ENCODE data around the gene ZNF76. TPM values are rescaled to one million over a fixed set of nuclear protein-coding genes. Genes with fewer than 3 reads are reported as not detected.
A peak's percentile ranks its signal among the peaks of the same experiment; 100 is the strongest.

The ZNF76 gene
- total and polyA plus RNA-seq, 9 of the 15 experiments (the other 6 are each of a cell fraction or from before 2014, with no cell fraction given): 1.2 to 17.8 (median 10.7) TPM

DNA sequence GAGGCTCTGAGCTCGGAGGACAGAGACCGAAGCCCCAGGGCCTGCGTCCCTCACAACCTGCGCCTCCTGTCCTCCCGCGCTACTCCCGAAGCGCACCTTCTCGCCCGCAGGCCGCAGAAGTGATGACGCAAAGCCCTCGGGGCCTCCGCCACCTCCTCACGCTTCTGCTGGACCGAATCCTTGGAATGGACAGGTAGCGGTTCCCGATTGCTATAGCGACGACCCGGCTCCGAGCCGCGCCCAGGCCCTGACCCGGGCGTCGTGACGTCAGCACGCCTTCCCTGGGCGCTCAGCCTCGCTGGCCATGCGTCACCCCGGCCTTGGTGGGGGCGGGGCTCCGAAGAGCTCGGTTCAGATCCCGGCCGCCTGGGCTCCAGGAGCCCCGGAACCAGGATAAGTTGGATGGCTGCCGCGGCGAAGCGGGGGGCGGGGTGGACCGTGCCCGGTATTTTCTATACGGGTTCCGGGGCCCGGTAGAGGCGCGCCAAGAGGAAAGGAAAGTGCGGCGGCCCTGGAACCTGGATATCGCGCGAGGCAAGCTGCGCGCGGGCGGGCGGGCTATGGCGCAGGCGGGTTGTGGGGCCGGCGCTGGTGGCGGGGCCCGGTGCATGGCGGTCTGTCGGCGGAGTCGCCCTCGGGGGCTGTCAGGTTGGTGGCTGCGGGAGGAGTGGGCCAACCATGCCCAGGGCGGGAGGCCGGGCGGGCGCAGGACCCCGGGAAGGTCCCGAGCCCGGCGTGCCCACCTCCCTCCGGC, at the start of gene ZNF76 (continued):
- TF ChIP-seq ZC3H8 (IDR thresholded peaks at IDR 0.05) (no peak), POLR2B (IDR thresholded peaks at IDR 0.05; ENCODE audit: low read depth, partially characterized antibody) (no peak), RBFOX2 (IDR thresholded peaks at IDR 0.05; ENCODE audit: low read depth, low read length) (peak; percentile 94), GABPB1 (CRISPR knock-in tag; IDR thresholded peaks at IDR 0.05) (peak; percentile 88), ZBTB1 (CRISPR knock-in tag; IDR thresholded peaks at IDR 0.05; ENCODE audit: borderline replicate concordance, low read depth) (peak; percentile 78; the same call in 1 of the 2 replicates), NR2C2 (CRISPR knock-in tag; IDR thresholded peaks at IDR 0.05) (peak; percentile 94), NR2C2 (tag; IDR thresholded peaks at IDR 0.05) (peak; percentile 99), CGGBP1 (CRISPR knock-in tag; IDR thresholded peaks at IDR 0.05) (peak; percentile 95), ZC3H11A (IDR thresholded peaks at IDR 0.05; ENCODE audit: low read depth, low read length) (no peak), ARID2 (IDR thresholded peaks at IDR 0.05) (no peak), RB1 (IDR thresholded peaks at IDR 0.05; ENCODE audit: low read depth) (peak; percentile 99), ZNF165 (CRISPR knock-in tag; IDR thresholded peaks at IDR 0.05; ENCODE audit: borderline replicate concordance) (no peak), SMAD4 (CRISPR knock-in tag; conservative IDR thresholded peaks at IDR 0.05) (peak; percentile 95), TBP (optimal IDR thresholded peaks at IDR 0.05; ENCODE audit: low read depth, low read length) (peak; percentile 54), NFE2 (IDR thresholded peaks at IDR 0.05; ENCODE audit: low read depth) (peak; percentile 29), TAF9B (IDR thresholded peaks at IDR 0.05; ENCODE audit: partially characterized antibody) (peak; percentile 78), GABPA (tag; conservative IDR thresholded peaks at IDR 0.05; ENCODE audit: low read depth) (0 out of 2 replicates have a peak, but pooled peaks have one; percentile 46), MYC (IDR thresholded peaks at IDR 0.05; ENCODE audit: low read depth, low read length) (peak; percentile 95), MYC (CRISPR knock-in tag; IDR thresholded peaks at IDR 0.05; ENCODE audit: borderline replicate concordance, low read depth) (peak; percentile 66; the same call in 1 of the 2 replicates), ZFX (CRISPR knock-in tag; IDR thresholded peaks at IDR 0.05) (peak; percentile 99), BCOR (IDR thresholded peaks at IDR 0.05) (peak; percentile 73), ZFP36 (IDR thresholded peaks at IDR 0.05; ENCODE audit: low read depth, low read length, partially characterized antibody) (peak; percentile 20), GATAD2A (IDR thresholded peaks at IDR 0.05) (peak; percentile 45; the same call in 1 of the 2 replicates), NR2C1 (IDR thresholded peaks at IDR 0.05) (peak; percentile 95), NR2C1 (tag; IDR thresholded peaks at IDR 0.05) (peak; percentile 96), JUNB (CRISPR knock-in tag; conservative IDR thresholded peaks at IDR 0.05) (peak; percentile 88), HMG20A (CRISPR knock-in tag; conservative IDR thresholded peaks at IDR 0.05) (no peak), PHF20 (IDR thresholded peaks at IDR 0.05; ENCODE audit: partially characterized antibody) (peak; percentile 59), HNRNPH1 (optimal IDR thresholded peaks at IDR 0.05; ENCODE audit: low read depth, low read length) (no peak), ILK (tag; IDR thresholded peaks at IDR 0.05; ENCODE audit: borderline replicate concordance, low read depth) (no peak)

Measured in K562 (cell line).